GM18499 (cell line): ENCODE data around the gene ACOT9.
"Not testable (repeated sequence)": the region's sequence is repeated elsewhere in the genome, so short reads cannot be mapped to it uniquely, and the experiment has no call there.

Source experiments
- ATAC-seq: cut with Tn5 transposase; IDR thresholded peaks from one replicate; pipeline ENCODE4 v1.9.1; 2021; ENCODE audit warnings: moderate number of reproducible peaks; ENCODE audit not compliant: insufficient read depth, unreplicated experiment

ACOT9 gene

GRCh38 chrX:23766650-23767551, 23.8 kb upstream of the ACOT9 start:
- ATAC-seq = no peak

DNA sequence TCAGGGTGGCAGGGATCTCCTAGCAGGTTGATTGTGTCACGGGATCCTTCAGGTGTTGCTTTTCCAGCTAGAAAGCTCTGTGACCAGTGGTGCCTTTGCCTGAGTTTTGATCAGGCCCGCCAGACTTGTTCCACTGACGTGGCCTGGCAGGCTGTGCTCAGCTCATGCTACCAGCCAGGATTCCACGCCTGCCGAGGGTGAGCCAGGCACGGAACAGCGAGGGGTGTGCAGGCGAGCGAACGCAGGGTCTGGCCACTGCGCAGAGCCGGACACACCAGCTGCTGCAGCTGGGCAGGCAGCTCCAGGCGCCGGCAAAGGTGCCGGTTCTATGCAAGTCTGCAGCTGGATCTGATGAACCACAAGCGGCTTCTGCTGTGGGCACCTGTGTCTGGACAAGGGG, 22.8 kb upstream of the ACOT9 start:
- no peak for ATAC-seq

DNA sequence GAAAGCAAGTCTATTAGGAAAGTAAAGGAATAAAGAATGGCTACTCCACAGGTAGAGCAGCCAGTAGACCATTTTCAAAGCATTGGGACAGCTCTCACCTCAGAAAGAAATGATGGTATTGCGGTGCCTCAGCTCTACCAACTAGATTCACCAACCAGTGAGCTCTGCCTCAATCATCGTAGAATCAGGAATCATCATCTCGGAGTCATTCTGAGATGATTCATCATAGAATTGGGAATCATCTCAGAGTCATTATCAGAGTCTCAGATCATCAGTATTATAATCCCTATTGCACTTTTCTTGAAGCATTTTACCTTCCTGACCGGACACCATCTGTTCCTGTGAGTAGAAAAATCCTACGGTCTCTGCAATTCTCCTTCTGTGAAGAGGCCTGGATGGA, 22.4 kb upstream of the ACOT9 start:
- ATAC-seq = no peak

DNA sequence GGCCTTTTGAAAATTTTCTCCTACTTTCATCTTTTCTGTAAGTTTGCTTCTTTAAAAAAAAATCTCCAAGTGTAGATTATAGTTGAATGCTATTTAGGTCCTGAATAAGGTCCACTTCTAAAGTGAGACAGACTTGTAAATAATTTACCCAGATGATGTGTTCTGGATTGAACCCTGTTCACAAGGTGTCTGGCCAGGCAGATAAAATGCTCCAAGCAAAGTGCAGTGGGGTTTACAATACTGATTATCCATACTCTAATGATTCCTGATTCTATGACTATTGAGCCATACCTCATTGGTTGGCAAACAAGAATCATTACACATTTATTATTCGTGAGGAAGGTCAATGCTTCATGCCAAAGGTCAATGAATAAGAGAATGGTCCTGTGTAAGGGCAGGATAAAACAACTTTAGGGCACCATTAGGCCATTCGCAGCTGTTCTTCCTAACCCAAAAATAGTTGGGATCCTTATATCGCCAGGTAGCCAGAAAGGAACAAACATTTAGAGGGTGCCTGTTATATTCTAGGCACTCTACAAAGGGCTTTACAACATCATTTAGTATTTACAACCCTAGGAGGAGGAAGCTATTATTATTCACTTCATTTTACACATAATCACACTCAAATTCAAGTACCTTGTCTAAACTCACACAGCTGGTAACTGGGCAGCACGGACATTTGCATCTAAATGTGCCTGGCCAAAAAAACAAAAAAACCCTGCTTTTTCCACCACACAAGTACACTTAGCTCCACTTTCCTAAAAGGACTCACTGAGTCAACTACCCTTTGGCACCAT, 21.3 kb upstream of the ACOT9 start:
- no peak for ATAC-seq

GRCh38 chrX:23759821-23760220, 16.7 kb upstream of the ACOT9 start:
- no peak for ATAC-seq

GRCh38 chrX:23756165-23756564, 13.1 kb upstream of the ACOT9 start:
- ATAC-seq = peak; percentile 67

GRCh38 chrX:23754664-23755063, 11.6 kb upstream of the ACOT9 start:
- ATAC-seq = no peak

- ATAC-seq = no peak
Measured at GRCh38 chrX:23752740-23753415, 9.8 kb upstream of the ACOT9 start.

GRCh38 chrX:23749576-23749975, 6.5 kb upstream of the ACOT9 start:
- ATAC-seq = no peak

GRCh38 chrX:23749129-23749528, 6.1 kb upstream of the ACOT9 start:
- no peak for ATAC-seq

DNA sequence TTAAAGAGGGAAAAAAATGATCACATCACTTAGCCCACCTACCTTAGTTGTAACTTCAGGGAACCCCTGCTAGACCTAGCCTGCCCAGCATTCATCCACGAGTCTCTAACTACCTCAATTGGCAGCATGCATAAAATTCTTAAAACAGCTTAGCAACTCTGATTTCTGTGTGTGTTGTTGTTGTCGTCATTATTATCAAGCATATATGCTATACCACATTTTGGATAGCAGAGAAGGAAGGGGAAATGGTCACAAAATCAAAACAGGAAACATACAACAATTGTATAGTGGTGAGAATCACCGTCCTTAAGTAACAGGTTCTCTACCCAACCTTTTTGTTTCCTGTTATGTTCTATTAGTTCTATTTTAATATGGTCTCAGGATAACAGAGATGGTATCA, 2.7 kb upstream of the ACOT9 start:
- ATAC-seq = no peak

- ATAC-seq = not testable (repeated sequence)
Measured at GRCh38 chrX:23743623-23743971, 521 bp upstream of the ACOT9 start.

DNA sequence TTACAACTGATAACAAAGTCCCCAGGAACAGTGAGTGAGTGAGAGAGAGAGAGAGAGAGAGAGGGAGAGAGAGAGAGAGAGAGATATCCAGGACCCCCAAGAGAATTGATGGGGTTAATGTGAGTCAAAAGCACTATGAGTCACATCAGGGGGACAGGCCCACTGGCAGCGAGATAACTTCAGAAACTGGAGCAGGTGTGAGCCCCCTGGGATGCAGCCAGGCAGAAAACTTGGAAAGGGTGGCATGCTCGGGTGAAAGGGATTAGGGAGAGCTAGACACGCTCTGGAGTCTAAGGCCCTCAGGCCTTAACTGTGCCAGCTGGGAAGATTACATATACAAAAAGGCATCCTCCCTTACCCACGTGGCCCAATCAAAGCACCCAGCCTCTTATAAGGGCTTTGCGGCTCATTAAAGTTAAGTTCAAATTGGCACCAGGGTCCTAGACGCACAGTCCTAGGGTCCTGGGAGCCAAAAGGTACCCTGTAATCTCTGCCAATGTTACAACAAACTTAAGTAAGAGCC, 841 bp downstream of the ACOT9 start:
- ATAC-seq = no peak

GRCh38 chrX:23737413-23737812, 5.7 kb downstream of the ACOT9 start:
- ATAC-seq = no peak

GRCh38 chrX:23736030-23736429, 7.0 kb downstream of the ACOT9 start:
- no peak for ATAC-seq

GRCh38 chrX:23732704-23733103, 10.4 kb downstream of the ACOT9 start:
- peak; percentile 87 for ATAC-seq

GRCh38 chrX:23731951-23732350, 11.1 kb downstream of the ACOT9 start:
- no peak for ATAC-seq

DNA sequence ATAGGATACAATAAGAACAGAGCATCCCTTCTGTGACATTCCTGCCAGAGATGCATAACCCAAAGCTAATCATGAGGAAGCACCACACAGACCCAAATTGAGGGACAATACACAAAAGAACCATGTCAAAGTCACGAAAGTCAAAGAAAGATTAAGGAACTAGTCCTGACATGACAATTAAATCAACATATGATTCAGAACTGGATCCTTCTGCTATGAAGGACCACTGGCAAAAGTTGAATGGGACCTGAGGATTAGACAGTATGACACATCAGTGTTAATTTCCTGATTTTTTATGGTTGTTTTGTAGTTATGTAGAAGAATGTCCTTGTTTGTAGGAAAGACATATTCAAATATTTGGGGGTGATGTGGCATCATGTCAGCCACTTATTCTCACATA, 13.9 kb downstream of the ACOT9 start:
- ATAC-seq = no peak

DNA sequence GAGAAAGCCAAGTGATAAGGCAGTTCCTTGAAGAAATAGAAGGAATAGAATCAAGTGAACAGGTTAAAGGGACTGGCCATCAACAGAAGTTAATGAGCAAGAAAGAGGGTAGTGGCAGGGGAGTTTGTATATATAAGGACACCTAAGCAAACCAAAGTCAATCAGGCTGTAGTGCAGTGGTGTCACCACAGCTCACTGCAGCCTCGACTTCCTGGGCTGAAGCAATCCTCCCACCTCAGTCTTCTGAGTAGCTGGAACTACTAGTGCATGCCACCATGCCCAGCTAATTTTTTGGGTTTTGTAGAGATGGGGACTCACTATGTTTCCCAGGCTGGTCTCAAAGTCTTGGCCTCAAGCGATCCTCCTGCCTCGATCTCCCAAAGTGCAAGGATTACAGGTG, 15.9 kb downstream of the ACOT9 start:
- ATAC-seq = no peak

DNA sequence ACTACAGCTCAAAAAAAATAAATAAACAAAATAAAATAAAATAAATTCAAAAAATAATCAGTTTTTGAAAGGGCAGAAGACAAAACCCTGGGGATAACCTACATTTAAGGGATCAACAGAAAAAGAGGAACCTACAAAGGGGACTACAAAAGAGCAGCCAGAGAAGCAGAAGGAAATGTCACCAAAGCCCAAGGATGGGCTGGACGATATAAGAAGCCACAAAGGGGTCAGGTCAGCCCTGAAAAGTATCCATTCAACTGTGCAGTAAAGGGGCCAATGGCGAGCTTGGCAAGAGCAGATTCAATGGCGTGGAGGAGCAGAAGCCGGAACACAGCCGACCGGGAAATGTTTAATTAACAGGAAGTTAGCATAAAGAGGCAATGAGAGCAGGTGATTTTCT, 16.9 kb downstream of the ACOT9 start:
- ATAC-seq = no peak
